Measurements from ENCODE around the gene TFCP2L1. TPM values are rescaled to one million over a fixed set of nuclear protein-coding genes. Genes with fewer than 3 reads are reported as not detected.

The TFCP2L1 gene
- total RNA-seq, 4 donors from 2014 or later: 0.39 to 1.6 (median 0.46) TPM

DNA sequence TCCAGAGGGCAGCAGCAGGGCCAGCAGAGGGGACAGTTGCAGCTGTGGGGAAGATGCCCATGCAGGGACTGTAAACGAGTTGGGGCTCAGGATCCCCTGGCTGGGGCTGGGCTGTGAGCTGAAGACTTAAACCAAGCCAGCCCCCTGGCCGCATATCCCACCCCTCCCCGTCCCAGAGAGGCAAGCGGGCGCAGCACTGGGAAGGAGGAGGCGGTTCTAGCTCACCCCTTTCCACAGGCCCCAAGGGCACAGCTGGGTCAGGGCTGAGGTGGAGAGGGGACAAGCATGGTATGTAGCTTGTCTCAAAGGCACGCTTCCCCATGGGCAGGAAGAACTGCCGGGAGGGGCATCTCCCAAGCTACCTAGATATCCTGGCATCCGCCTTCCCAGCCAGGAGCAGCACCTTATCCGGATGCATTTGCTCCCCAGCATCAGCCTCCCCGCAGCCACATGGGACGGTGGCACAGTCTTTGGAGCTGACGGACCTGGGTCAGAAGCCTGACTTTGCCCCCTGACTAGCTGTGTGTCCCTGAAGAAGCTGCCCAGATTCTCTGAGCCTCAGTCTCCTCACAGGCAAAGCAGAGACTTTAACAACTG, 75.9 kb downstream of the TFCP2L1 start:
- H3K9me3 ChIP-seq: no peaks in the 10 kb centered on the region
- WGBS: 100% methylated on average over 6 of the region's 13 CpGs
- no peaks in the 10 kb centered on the region for H3K4me1 ChIP-seq
- no peaks in the 10 kb centered on the region for H3K36me3 ChIP-seq
- H3K27ac ChIP-seq (replicated peaks in 1 of 4): no peak overlapping the region
- no peak overlapping the region for H3K4me3 ChIP-seq
- H3K27me3 ChIP-seq: no peaks in the 10 kb centered on the region
- no peak for DNase-seq (ENCODE audit: extremely low spot score)
- intact Hi-C loops (cut with DNase I): no loop called here
- TF ChIP-seq EP300 (IDR thresholded peaks at IDR 0.05) (no peak), POLR2AphosphoS5 (IDR thresholded peaks at IDR 0.05) (no peak), POLR2A (IDR thresholded peaks at IDR 0.05; ENCODE audit: low read depth) (no peak), CTCF (IDR thresholded peaks at IDR 0.05) (no peak)

- no peak for TF ChIP-seq POLR2AphosphoS5 (IDR thresholded peaks at IDR 0.05)
- no peak for TF ChIP-seq EP300 (IDR thresholded peaks at IDR 0.05)
- no peak for TF ChIP-seq POLR2A (IDR thresholded peaks at IDR 0.05; ENCODE audit: low read depth)
- TF ChIP-seq CTCF (IDR thresholded peaks at IDR 0.05): no peak
- H3K27me3 ChIP-seq: no peaks in the 10 kb centered on the region
- H3K4me1 ChIP-seq: no peaks in the 10 kb centered on the region
- no peaks in the 10 kb centered on the region for H3K36me3 ChIP-seq
- intact Hi-C loops (cut with DNase I): no loop called here
- DNase-seq (ENCODE audit: extremely low spot score): no peak
- H3K4me3 ChIP-seq: no peak overlapping the region
- WGBS: 90% methylated on average over 5 of the region's 5 CpGs
- H3K27ac ChIP-seq (replicated peaks in 1 of 4): no peak overlapping the region
- no peaks in the 10 kb centered on the region for H3K9me3 ChIP-seq
Observed at GRCh38 chr2:121207494-121207893, 77.5 kb downstream of the TFCP2L1 start.

DNA sequence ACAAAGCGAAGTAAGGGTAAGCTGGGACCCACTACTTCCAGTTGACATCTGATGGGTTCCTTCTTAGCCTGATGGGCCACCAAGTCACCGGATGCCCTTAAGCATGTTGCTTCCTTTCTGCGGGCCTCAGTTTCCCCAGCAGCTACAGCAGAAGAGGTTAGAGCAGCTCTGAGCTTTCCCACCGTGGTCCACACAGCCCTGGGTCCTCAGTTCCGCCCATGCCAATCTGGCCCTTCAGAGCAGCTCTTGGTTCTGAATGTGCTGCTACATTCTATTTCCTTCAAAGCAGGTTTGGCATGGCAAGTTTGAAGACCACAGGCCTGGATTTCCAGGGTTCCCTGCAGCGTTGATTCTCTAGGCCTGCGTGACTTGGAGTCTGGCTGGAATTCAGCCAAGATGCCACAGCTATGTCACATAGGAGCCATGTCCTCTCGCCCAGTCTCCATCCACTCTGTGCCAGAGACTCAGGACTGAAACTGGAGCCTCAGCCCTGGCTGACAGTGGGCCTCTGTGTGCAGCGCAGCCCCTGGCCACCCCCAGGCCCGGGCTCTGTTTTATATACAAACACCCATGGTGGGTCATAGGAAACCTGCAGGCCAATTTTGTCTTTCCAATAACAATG, 79.6 kb downstream of the TFCP2L1 start:
- no peaks in the 10 kb centered on the region for H3K27me3 ChIP-seq
- H3K4me1 ChIP-seq: no peaks in the 10 kb centered on the region
- DNase-seq (ENCODE audit: extremely low spot score): no peak
- H3K27ac ChIP-seq (replicated peaks in 1 of 4): no peak overlapping the region
- TF ChIP-seq POLR2A (IDR thresholded peaks at IDR 0.05; ENCODE audit: low read depth) (no peak), CTCF (IDR thresholded peaks at IDR 0.05) (no peak)
- WGBS: 81% methylated on average over 9 of the region's 10 CpGs
- no peaks in the 10 kb centered on the region for H3K36me3 ChIP-seq
- H3K9me3 ChIP-seq: no peaks in the 10 kb centered on the region
- intact Hi-C loops (cut with DNase I): no loop called here
- no peak overlapping the region for H3K4me3 ChIP-seq

- no peaks in the 10 kb centered on the region for H3K4me1 ChIP-seq
- WGBS: 93% methylated on average over 10 of the region's 10 CpGs
- H3K9me3 ChIP-seq: no peaks in the 10 kb centered on the region
- H3K4me3 ChIP-seq: no peak overlapping the region
- no peaks in the 10 kb centered on the region for H3K36me3 ChIP-seq
- intact Hi-C loops (cut with DNase I): no loop called here
- no peak overlapping the region for H3K27ac ChIP-seq (replicated peaks in 1 of 4)
- H3K27me3 ChIP-seq: no peaks in the 10 kb centered on the region
- DNase-seq (ENCODE audit: extremely low spot score): no peak
- TF ChIP-seq EP300 (IDR thresholded peaks at IDR 0.05): no peak
- TF ChIP-seq POLR2A (IDR thresholded peaks at IDR 0.05; ENCODE audit: low read depth): no peak
- TF ChIP-seq POLR2AphosphoS5 (IDR thresholded peaks at IDR 0.05): no peak
- no peak for TF ChIP-seq CTCF (IDR thresholded peaks at IDR 0.05)
Observed at GRCh38 chr2:121203591-121204249, 81.3 kb downstream of the TFCP2L1 start.

Measured in esophagus muscularis mucosa (tissue), 4 donors.